H9 (cell line): ENCODE data around the gene TTYH1. TPM values are rescaled to one million over a fixed set of nuclear protein-coding genes. Genes with fewer than 3 reads are reported as not detected.

Experiments
- DNase-seq: peaks from one replicate; pipeline ENCODE4 v3.0.0-alpha.2; 2017
- H2AFZ ChIP-seq: one replicate; pipeline ENCODE4 v1.6.1; 2013; ENCODE audit warnings: mild to moderate bottlenecking, low read length, control low read depth, moderate library complexity
- H2AK5ac ChIP-seq: 2 replicates; pipeline ENCODE4 v1.6.1; 2013; ENCODE audit warnings: low read length, control low read depth, mixed read lengths; ENCODE audit not compliant: insufficient read length
- H2BK120ac ChIP-seq: one replicate; pipeline ENCODE4 v1.6.1; 2013; ENCODE audit warnings: low read depth, mild to moderate bottlenecking, low read length, control low read depth, inconsistent platforms; ENCODE audit not compliant: poor library complexity, severe bottlenecking
- H2BK12ac ChIP-seq: 2 replicates; pipeline ENCODE4 v1.6.1; 2013; ENCODE audit warnings: low read length, control low read depth, mixed read lengths, low read depth; ENCODE audit not compliant: insufficient read length
- H2BK15ac ChIP-seq: 2 replicates; pipeline ENCODE4 v1.6.1; 2013; ENCODE audit warnings: low read depth, low read length, control low read depth
- H2BK20ac ChIP-seq: one replicate; pipeline ENCODE4 v1.6.1; 2013; ENCODE audit warnings: low read depth, mild to moderate bottlenecking, low read length, control low read depth, inconsistent platforms; ENCODE audit not compliant: poor library complexity, severe bottlenecking
- H2BK5ac ChIP-seq: 2 replicates; pipeline ENCODE4 v1.6.1; 2013; ENCODE audit warnings: low read length, control low read depth, mixed read lengths; ENCODE audit not compliant: insufficient read length
- H3K14ac ChIP-seq: 2 replicates; pipeline ENCODE4 v1.6.1; 2013; ENCODE audit warnings: low read length, control low read depth; ENCODE audit not compliant: insufficient read depth
- H3K18ac ChIP-seq: 2 replicates; pipeline ENCODE4 v1.6.1; 2013; ENCODE audit warnings: low read depth, mild to moderate bottlenecking, mixed read lengths, low read length, control low read depth; ENCODE audit not compliant: insufficient read length
- H3K23ac ChIP-seq: 2 replicates; pipeline ENCODE4 v1.6.1; 2013; ENCODE audit warnings: low read length, control low read depth, mixed read lengths, low read depth; ENCODE audit not compliant: insufficient read length
- H3K23me2 ChIP-seq: 2 replicates; pipeline ENCODE4 v1.6.1; 2013; ENCODE audit warnings: low read depth, mild to moderate bottlenecking, mixed read lengths, low read length, control low read depth; ENCODE audit not compliant: insufficient read length, poor library complexity, severe bottlenecking
- H3K27ac ChIP-seq: 2 replicates; pipeline ENCODE4 v1.5.1; 2013; ENCODE audit warnings: low read length, control low read depth, mixed read lengths, low read depth; ENCODE audit not compliant: insufficient read length
- H3K27me3 ChIP-seq: 2 replicates; pipeline ENCODE4 v1.6.1; 2013; ENCODE audit warnings: low read length, control low read depth, inconsistent platforms; ENCODE audit not compliant: insufficient read depth
- H3K4ac ChIP-seq: 2 replicates; pipeline ENCODE4 v1.6.1; 2013; ENCODE audit warnings: low read depth, mild to moderate bottlenecking, control low read depth, inconsistent platforms, low read length, moderate library complexity
- H3K4me1 ChIP-seq: 2 replicates; pipeline ENCODE4 v1.6.1; 2013; ENCODE audit warnings: low read length, control low read depth, inconsistent platforms; ENCODE audit not compliant: insufficient read depth
- H3K4me2 ChIP-seq: 2 replicates; pipeline ENCODE4 v1.6.1; 2013; ENCODE audit warnings: low read length, control low read depth, mixed read lengths; ENCODE audit not compliant: insufficient read length, insufficient read depth
- H3K56ac ChIP-seq: 2 replicates; pipeline ENCODE4 v1.6.1; 2013; ENCODE audit warnings: low read depth, mild to moderate bottlenecking, mixed read lengths, low read length, control low read depth; ENCODE audit not compliant: insufficient read length
- H3K79me1 ChIP-seq: 2 replicates; pipeline ENCODE4 v1.6.1; 2013; ENCODE audit warnings: low read depth, mild to moderate bottlenecking, moderate library complexity, low read length, control low read depth, inconsistent platforms; ENCODE audit not compliant: insufficient read depth, poor library complexity, severe bottlenecking
- H3K79me2 ChIP-seq: 2 replicates; pipeline ENCODE4 v1.6.1; 2013; ENCODE audit warnings: low read length, control low read depth, inconsistent platforms; ENCODE audit not compliant: insufficient read depth
- H3K9ac ChIP-seq: 2 replicates; pipeline ENCODE4 v1.6.1; 2013; ENCODE audit warnings: low read length, control low read depth, mixed read lengths; ENCODE audit not compliant: insufficient read length; ENCODE audit errors: extremely low read depth
- H3K9me3 ChIP-seq: one replicate; pipeline ENCODE4 v1.6.1; 2013; ENCODE audit warnings: low read depth, low read length, inconsistent platforms; ENCODE audit not compliant: control insufficient read depth
- H3T11ph ChIP-seq: one replicate; pipeline ENCODE4 v1.6.1; 2013; ENCODE audit warnings: mild to moderate bottlenecking, low read length, control low read depth, inconsistent platforms
- H4K20me1 ChIP-seq: one replicate; pipeline ENCODE4 v1.6.1; 2013; ENCODE audit not compliant: control insufficient read depth, insufficient read length, insufficient read depth
- H4K5ac ChIP-seq: 2 replicates; pipeline ENCODE4 v1.6.1; 2013; ENCODE audit warnings: low read depth, mild to moderate bottlenecking, mixed read lengths, low read length, control low read depth; ENCODE audit not compliant: insufficient read length
- H4K8ac ChIP-seq: replicated peaks from 2 replicates; pipeline ENCODE4 v1.6.1; 2013; ENCODE audit warnings: low read length, control low read depth, mixed read lengths, low read depth; ENCODE audit not compliant: insufficient read length
- H4K91ac ChIP-seq: 2 replicates; pipeline ENCODE4 v1.6.1; 2013; ENCODE audit warnings: low read depth, mild to moderate bottlenecking, moderate library complexity, mixed read lengths, low read length, control low read depth; ENCODE audit not compliant: insufficient read length
- H3K27ac Mint-ChIP-seq, 3 experiments: 2 replicates in 2 of 3; 3 replicates in 1 of 3; pipeline ENCODE4 v1.8.0; 2020 to 2021; ENCODE audit warnings: mixed read lengths in 3 of 3, mild to moderate bottlenecking in 1 of 3, moderate library complexity in 1 of 3
- H3K27me3 Mint-ChIP-seq: 2 replicates; pipeline ENCODE4 v1.8.0; 2021; ENCODE audit warnings: low read depth, mild to moderate bottlenecking, moderate library complexity, mixed read lengths
- H3K36me3 Mint-ChIP-seq, 3 experiments: 2 replicates in 2 of 3; 3 replicates in 1 of 3; pipeline ENCODE4 v1.8.0; 2020 to 2021; ENCODE audit warnings: low read depth in 3 of 3, mixed read lengths in 3 of 3; ENCODE audit not compliant: insufficient read depth in 1 of 3
- H3K4me1 Mint-ChIP-seq, 2 experiments: 2 replicates each; pipeline ENCODE4 v1.8.0; 2020; ENCODE audit warnings: mixed read lengths in 2 of 2
- H3K4me3 Mint-ChIP-seq, 2 experiments: 2 replicates in 1 of 2; 3 replicates in 1 of 2; pipeline ENCODE4 v1.8.0; 2020 to 2021; ENCODE audit warnings: mild to moderate bottlenecking in 2 of 2, mixed read lengths in 2 of 2, moderate library complexity in 1 of 2
- H3K9me3 Mint-ChIP-seq, 2 experiments: 2 replicates in 1 of 2; 3 replicates in 1 of 2; pipeline ENCODE4 v1.8.0; 2020; ENCODE audit warnings: mild to moderate bottlenecking in 2 of 2, mixed read lengths in 2 of 2, moderate library complexity in 1 of 2
- CTCF ChIP-seq: fragments of 200-600 bp; sonication (generic); conservative IDR thresholded peaks from 3 replicates; pipeline ENCODE4 v1.8.0; 2021; ENCODE audit warnings: antibody characterized with exemption, mild to moderate bottlenecking
- WGBS: extraction: QIAGEN DNeasy Blood & Tissue Kit; methylation state at CpG from one replicate; pipeline ENCODE4 v1.1.7; 2013; ENCODE audit warnings: missing lambda C conversion rate, low lambda C conversion rate, mixed read lengths; ENCODE audit not compliant: insufficient read length; ENCODE audit errors: extremely low coverage; 5-methylcytosine and 5-hydroxymethylcytosine counted together
- total RNA-seq: library from RNA; stranded (reverse); gene quantifications from 2 replicates; pipeline ENCODE4 v1.2.1, GENCODE V29; 2021

TTYH1 gene
- total RNA-seq, 1 experiment from 2014 or later, result 47.1 TPM

- Histone ChIP-seq H2BK5ac (no peak overlapping the region), H4K20me1 (no peaks in the 10 kb centered on the region), H3K4me1 (peaks cover 5% of the 10 kb centered on the region; the same call in 1 of the 2 replicates), H3K18ac (no peak overlapping the region), H3K4me2 (no peak overlapping the region), H3K23ac (no peak overlapping the region), H3K79me2 (no peaks in the 10 kb centered on the region), H3K79me1 (no peaks in the 10 kb centered on the region), H2BK15ac (no peak overlapping the region), H3K9me3 (no peaks in the 10 kb centered on the region), H3K4ac (no peak overlapping the region), H2BK20ac (no peak overlapping the region), H2BK12ac (no peak overlapping the region), H3K23me2 (no peaks in the 10 kb centered on the region), H4K91ac (no peak overlapping the region), H3T11ph (no peak overlapping the region), H2AK5ac (no peak overlapping the region), H3K9ac (no peak overlapping the region), H4K8ac (no peak overlapping the region), H2BK120ac (no peak overlapping the region), H3K14ac (no peak overlapping the region), H2AFZ (no peak overlapping the region), H4K5ac (no peak overlapping the region), H3K27me3 (no peaks in the 10 kb centered on the region), H3K27ac (no peak overlapping the region), H3K56ac (no peak overlapping the region)
- no peak for TF ChIP-seq CTCF
- no CpG with 5 or more reads among the region's 5 CpGs for WGBS
- no peak for DNase-seq
- H3K4me3 Mint-ChIP-seq, result no peak overlapping the region
- H3K36me3 Mint-ChIP-seq, result peaks cover 12 to 38% (median 36%) of the 10 kb centered on the region in 3 experiments; a peak in 6 of 7 replicates
- H3K9me3 Mint-ChIP-seq, result no peaks in the 10 kb centered on the region
- no peaks in the 10 kb centered on the region for H3K27me3 Mint-ChIP-seq
- peaks cover 18 to 27% of the 10 kb centered on the region in 2 experiments for H3K4me1 Mint-ChIP-seq
- no peak overlapping the region for H3K27ac Mint-ChIP-seq
These were observed 25.4 kb downstream of the TTYH1 start for GRCh38 chr19:54440641-54441040.
